Measurements from ENCODE around the gene ZNF101. TPM values are rescaled to one million over a fixed set of nuclear protein-coding genes. Genes with fewer than 3 reads are reported as not detected.
A peak's percentile ranks its signal among the peaks of the same experiment; 100 is the strongest.

The ZNF101 gene
- polyA plus RNA-seq, 1 experiment: 4.5 TPM

DNA sequence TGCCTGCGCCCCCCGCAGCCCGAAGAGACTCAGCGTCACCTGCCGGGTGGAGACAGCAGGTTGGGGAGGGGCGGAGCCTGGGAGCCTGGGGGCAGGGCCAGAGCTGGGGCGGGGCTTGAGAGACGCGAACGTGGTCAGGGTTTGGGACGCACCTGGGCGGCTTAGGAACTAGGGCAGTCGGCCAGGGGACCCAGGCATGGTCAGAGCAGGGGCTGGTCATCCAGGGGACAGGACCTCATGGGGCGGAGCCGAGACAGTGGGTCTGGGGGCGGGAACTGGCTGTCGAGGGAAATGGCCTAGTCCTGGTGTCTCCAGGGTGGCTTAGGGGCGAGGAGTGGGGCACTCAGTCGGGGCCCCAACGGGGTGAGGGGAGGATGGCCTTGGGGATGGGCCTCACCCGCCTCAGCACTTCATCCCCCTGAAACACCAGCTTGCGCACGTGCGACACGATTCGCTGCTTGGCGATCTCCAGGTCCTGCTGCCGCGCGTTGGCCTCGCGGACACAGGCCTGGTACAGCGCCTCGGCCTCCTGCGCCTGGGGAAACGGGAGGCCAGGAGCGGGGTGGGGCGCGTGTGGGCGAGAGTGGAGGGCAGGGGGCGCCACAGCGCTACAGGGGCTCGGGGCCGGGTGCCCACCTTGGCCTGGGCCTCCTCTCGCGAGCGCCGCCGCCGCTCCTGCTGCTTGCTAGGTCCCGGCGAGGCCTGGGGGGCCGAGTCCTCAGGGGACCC is 31.0 kb upstream of the ZNF101 start:
- TF ChIP-seq, protein P1, sequence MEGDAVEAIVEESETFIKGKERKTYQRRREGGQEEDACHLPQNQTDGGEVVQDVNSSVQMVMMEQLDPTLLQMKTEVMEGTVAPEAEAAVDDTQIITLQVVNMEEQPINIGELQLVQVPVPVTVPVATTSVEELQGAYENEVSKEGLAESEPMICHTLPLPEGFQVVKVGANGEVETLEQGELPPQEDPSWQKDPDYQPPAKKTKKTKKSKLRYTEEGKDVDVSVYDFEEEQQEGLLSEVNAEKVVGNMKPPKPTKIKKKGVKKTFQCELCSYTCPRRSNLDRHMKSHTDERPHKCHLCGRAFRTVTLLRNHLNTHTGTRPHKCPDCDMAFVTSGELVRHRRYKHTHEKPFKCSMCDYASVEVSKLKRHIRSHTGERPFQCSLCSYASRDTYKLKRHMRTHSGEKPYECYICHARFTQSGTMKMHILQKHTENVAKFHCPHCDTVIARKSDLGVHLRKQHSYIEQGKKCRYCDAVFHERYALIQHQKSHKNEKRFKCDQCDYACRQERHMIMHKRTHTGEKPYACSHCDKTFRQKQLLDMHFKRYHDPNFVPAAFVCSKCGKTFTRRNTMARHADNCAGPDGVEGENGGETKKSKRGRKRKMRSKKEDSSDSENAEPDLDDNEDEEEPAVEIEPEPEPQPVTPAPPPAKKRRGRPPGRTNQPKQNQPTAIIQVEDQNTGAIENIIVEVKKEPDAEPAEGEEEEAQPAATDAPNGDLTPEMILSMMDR (IDR thresholded peaks at IDR 0.05; ENCODE audit: low read depth, low read length): no peak
- CTCF ChIA-PET: no interaction called here
- Histone ChIP-seq H3K27me3 (ENCODE audit: control insufficient read depth, insufficient read depth, low read length) (no peaks in the 10 kb centered on the region), H3K9me3 (ENCODE audit: control insufficient read depth, insufficient read depth, low read length) (no peaks in the 10 kb centered on the region; the same call in 1 of the 2 replicates), H3K27ac (ENCODE audit: low read depth, low read length) (no peak overlapping the region), H3K4me3 (ENCODE audit: low read depth, low read length) (no peak overlapping the region)
- POLR2A ChIA-PET: interaction anchor here (0.6 kb wide), 1 partner anchor 106 kb away, joined by 8 read pairs; no protein-coding TSS in a partner anchor
- DNase-seq (ENCODE audit: low read depth, low spot score): no peak

DNA sequence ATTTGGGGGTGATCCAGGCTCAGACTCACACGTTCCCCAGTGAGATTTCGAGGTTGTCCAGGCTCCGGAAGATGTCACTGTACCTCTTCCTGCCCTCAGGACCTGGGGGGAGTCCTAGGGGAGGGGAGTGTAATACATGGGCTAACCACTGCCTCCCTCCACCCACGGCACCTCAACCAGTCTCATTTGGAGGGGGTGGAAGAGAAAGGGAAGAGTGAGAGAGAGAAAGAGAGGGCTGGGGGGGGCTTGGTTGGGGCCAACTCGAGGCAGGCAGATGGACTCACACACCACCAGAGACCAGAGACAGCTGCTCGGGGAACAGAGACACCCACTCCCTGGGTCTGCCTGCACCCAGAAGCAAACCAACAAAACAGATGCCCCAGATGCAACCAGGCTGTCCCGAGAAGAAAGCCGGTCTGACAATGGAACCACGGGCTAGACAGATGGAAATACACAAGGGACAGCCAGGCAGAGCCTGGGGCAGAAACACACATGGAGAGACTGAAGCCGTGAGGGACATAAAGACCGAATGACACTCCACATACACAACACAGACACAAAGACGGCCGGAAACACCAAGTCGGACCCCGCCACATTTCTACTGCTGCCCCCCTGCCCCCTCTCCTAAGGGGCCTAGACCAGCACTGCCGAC is 26.0 kb upstream of the ZNF101 start:
- H3K9me3 ChIP-seq (ENCODE audit: control insufficient read depth, insufficient read depth, low read length): no peaks in the 10 kb centered on the region; the same call in 1 of the 2 replicates
- H3K27ac ChIP-seq (ENCODE audit: low read depth, low read length): peak overlapping the region; percentile 21
- ChIA-PET CTCF (no interaction called here), POLR2A (no interaction called here)
- TF ChIP-seq, protein P1 (IDR thresholded peaks at IDR 0.05; ENCODE audit: low read depth, low read length): no peak
- peak overlapping the region; percentile 88 for H3K4me3 ChIP-seq (ENCODE audit: low read depth, low read length)
- H3K27me3 ChIP-seq (ENCODE audit: control insufficient read depth, insufficient read depth, low read length): no peaks in the 10 kb centered on the region
- no peak for DNase-seq (ENCODE audit: low read depth, low spot score)

DNA sequence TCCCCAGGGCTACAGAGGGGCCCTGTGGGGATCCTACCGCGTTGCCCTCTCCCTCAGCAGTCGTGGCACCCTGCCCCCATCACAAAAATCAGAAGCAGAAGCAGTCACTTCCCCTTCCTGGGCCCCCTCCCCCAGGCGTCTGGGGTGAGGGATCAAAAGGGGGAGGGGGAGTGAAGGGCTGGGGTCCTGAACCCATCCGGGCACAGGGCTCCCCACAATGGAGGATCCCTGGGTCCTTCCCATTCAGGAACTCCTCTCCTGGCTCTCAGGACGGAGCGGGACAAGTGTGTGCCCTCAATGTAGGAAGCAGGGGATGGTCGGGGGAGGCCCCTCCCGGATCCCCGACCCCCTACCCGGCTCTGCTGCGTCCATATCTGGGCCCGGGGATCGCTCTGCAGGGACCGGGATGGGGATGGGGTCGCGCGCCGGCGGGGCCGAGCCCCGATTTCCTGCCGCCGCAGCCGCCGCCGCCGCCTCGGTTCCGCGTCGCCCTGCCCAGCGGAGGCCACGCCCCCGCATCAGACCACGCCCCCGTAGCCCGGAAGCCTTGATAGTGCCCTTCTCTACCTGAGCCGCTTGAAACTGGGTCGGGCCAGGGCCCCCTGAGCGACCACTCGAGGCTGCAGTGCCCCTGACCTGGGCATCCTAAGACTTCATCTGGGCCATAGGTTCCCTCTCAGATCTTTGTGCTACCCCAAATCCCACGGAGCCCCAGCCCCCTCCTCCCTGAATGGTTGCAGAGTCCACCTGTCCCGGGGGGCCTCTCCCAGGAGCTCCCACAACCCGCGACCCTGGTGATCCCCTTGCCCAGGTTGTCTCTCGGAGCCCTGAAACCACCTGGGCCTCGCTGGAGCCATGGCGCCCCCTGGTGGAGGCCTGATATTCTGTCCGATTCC is 25.2 kb upstream of the ZNF101 start, which contains the start of gene GMIP:
TSS of gene GMIP (minus strand) at position 500 of the 896 bp plus-strand sequence. CDS start at position 372, 128 bp downstream.
- Histone ChIP-seq H3K4me3 (ENCODE audit: low read depth, low read length) (peak within 1 kb of the TSS; percentile 88), H3K27me3 (ENCODE audit: control insufficient read depth, insufficient read depth, low read length) (no peaks in the 10 kb centered on the region), H3K27ac (ENCODE audit: low read depth, low read length) (peak within 1 kb of the TSS; percentile 21), H3K9me3 (ENCODE audit: control insufficient read depth, insufficient read depth, low read length) (no peaks in the 10 kb centered on the region)
- no peak for DNase-seq (ENCODE audit: low read depth, low spot score)
- ChIA-PET CTCF (interaction anchor here (0.6 to 3.1 kb wide), 15 partner anchors 9 to 113 kb away, joined by 3 to 94 read pairs (median 5); partner anchors contain the start of genes CILP2 and YJEFN3), POLR2A (no interaction called here)
- TF ChIP-seq, protein P1 (IDR thresholded peaks at IDR 0.05; ENCODE audit: low read depth, low read length): peak; percentile 88

DNA sequence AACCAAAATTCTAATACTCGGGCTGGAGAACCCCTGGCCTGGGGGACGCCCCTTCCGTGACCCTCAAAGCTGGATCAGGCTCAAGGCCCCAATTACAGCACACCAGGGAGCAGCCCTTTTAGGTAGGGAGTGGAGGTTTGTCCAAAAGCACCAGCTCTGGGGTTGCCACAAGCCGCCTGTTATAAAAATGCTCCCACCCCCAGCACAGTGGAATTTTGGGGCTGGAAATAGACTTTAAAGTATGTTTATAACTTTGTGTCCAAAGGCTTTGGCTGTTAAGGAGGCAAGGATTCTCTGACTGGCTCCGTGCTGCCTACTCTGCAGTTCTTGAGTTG is 24.6 kb upstream of the ZNF101 start:
- Histone ChIP-seq H3K27ac (ENCODE audit: low read depth, low read length) (no peak overlapping the region), H3K27me3 (ENCODE audit: control insufficient read depth, insufficient read depth, low read length) (no peaks in the 10 kb centered on the region), H3K4me3 (ENCODE audit: low read depth, low read length) (peak overlapping the region; percentile 88), H3K9me3 (ENCODE audit: control insufficient read depth, insufficient read depth, low read length) (no peaks in the 10 kb centered on the region)
- POLR2A ChIA-PET: interaction anchor here (0.6 kb wide), 1 partner anchor 46 kb away, joined by 4 read pairs; no protein-coding TSS in a partner anchor
- CTCF ChIA-PET: interaction anchor here (0.6 to 3.1 kb wide), 15 partner anchors 8 to 113 kb away, joined by 3 to 94 read pairs (median 5); partner anchors contain the start of genes CILP2 and YJEFN3
- TF ChIP-seq, protein P1 (IDR thresholded peaks at IDR 0.05; ENCODE audit: low read depth, low read length): no peak
- no peak for DNase-seq (ENCODE audit: low read depth, low spot score)
